ENCODE results near the gene CORO1C. TPM values are rescaled to one million over a fixed set of nuclear protein-coding genes. Genes with fewer than 3 reads are reported as not detected.
A peak's percentile ranks its signal among the peaks of the same experiment; 100 is the strongest.

CORO1C gene
- total and polyA plus RNA-seq, 9 of the 15 experiments (the other 6 are each of a cell fraction or from before 2014, with no cell fraction given): 55.2 to 280 (median 150) TPM

GRCh38 chr12:108731105-108731865, at the start of gene CORO1C (continued):
- TF ChIP-seq ZBTB9 (CRISPR knock-in tag; IDR thresholded peaks at IDR 0.05) (no peak; the same call in 1 of the 2 replicates), ZNF449 (CRISPR knock-in tag; IDR thresholded peaks at IDR 0.05) (no peak), TAL1 (IDR thresholded peaks at IDR 0.05) (no peak), GABPB2 (CRISPR knock-in tag; conservative IDR thresholded peaks at IDR 0.05) (no peak), ZNF766 (CRISPR knock-in tag; conservative IDR thresholded peaks at IDR 0.05) (no peak), KLF16 (IDR thresholded peaks at IDR 0.05) (peak; percentile 69), BRD9 (IDR thresholded peaks at IDR 0.05; ENCODE audit: low read depth, partially characterized antibody) (peak; percentile 66), POLR2AphosphoS2 (IDR thresholded peaks at IDR 0.05; ENCODE audit: low read length) (no peak), TEAD4 (IDR thresholded peaks at IDR 0.05; ENCODE audit: low read length) (peak; percentile 31; the same call in 1 of the 2 replicates), TEAD4 (CRISPR knock-in tag; IDR thresholded peaks at IDR 0.05; ENCODE audit: borderline replicate concordance) (no peak), ZBTB11 (CRISPR knock-in tag; IDR thresholded peaks at IDR 0.05) (no peak), GABPA (tag; conservative IDR thresholded peaks at IDR 0.05; ENCODE audit: low read depth) (peak; percentile 86), ZNF277 (CRISPR knock-in tag; IDR thresholded peaks at IDR 0.05; ENCODE audit: borderline replicate concordance) (no peak), LARP7 (IDR thresholded peaks at IDR 0.05) (no peak), RBFOX2 (IDR thresholded peaks at IDR 0.05; ENCODE audit: low read depth, low read length) (peak; percentile 80), ZNF655 (CRISPR knock-in tag; IDR thresholded peaks at IDR 0.05) (no peak)
